NCI-H460 (cell line): ENCODE results near the gene ZBTB33. TPM values are rescaled to one million over a fixed set of nuclear protein-coding genes. Genes with fewer than 3 reads are reported as not detected.

Experiments
- DNase-seq: peaks from one replicate; pipeline ENCODE4 v3.0.0-alpha.2; 2016; ENCODE audit warnings: low read depth; ENCODE audit errors: extremely low read depth
- total RNA-seq: library from RNA; depleted of rRNA; stranded (reverse); fragments of >200 nt; shearing (Covaris generic); gene quantifications from 2 replicates; pipeline ENCODE4 v1.2.3, GENCODE V29; 2014; rRNA removed

ZBTB33 gene
- total RNA-seq, 1 experiment from 2014 or later, result 24.4 TPM

- no peak for DNase-seq
Measured at GRCh38 chrX:120304256-120304655, 53.6 kb downstream of the ZBTB33 start.

GRCh38 chrX:120305531-120306141 lies 55.0 kb downstream of the ZBTB33 start:
- no peak for DNase-seq

DNA sequence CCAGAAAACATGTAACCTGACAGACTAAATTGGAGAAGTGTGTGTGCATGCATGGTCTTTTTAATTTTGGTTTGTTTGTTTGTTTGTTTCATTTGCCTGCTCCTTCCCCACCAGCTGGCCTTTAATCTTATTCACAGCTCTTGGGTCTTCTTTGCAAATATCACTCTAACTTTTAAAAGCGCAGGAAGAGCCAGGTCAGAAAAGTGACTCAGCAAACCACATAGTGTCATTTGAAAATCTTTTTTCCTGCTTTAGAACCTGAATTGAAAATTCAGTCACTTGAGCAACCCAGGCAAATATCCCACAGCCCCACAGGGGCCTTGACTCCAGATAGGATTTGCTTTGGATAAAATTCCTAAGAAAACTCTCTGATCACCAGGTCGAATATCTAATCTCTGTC lies 56.0 kb downstream of the ZBTB33 start:
- no peak for DNase-seq

Other genes starting within 250 kb of the ZBTB33 start
- gene RHOXF2B, start 173.1 kb upstream of the ZBTB33 start, total RNA-seq, result 0.23 TPM in 1 of 2 replicates, not detected in the other
- gene RHOXF1, start 134.9 kb upstream of the ZBTB33 start, total RNA-seq, result not detected in 2 replicates
- not detected in 2 replicates for gene RHOXF2, start 92.2 kb upstream of the ZBTB33 start, total RNA-seq
- 0.07 TPM in 1 of 2 replicates, not detected in the other for gene TMEM255A, start 60.6 kb downstream of the ZBTB33 start, total RNA-seq
- gene ATP1B4, start 111.3 kb downstream of the ZBTB33 start, total RNA-seq, result not detected in 2 replicates
- gene LAMP2, start 218.5 kb downstream of the ZBTB33 start, total RNA-seq, result 89.4 and 106 TPM in 2 replicates